Measurements from ENCODE around the gene HOXC10.

Gene HOXC10

DNA sequence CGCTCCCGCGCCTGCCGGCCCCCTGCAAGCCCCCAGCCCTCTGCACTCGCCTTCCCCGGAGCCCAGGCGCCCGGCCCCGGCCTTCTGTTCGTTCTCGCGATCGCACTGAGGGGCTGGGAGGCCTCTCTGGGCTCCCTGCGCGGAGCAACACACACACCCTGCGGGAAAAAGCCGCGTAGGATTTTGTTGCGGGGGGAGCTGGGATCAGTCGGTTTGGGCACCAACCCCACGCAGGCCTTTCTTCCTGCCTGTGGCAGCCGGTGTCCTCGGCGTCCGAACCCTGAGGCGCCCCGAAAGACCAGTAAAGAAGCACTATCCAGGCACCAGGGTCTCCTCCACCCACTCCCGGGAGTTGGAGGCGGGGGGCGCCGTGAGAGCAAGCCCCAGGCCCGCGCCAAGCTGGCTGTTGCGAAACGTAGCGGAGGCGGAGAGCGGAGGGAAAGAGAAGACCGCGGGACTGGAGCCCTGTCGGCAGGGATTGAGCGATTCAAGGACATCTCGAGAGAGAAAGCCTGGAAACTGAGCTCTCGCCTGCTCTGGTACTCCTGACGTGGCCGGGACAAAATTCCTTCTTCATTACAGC is 46.0 kb downstream of the HOXC10 start:
- DNase-seq: no peak

DNA sequence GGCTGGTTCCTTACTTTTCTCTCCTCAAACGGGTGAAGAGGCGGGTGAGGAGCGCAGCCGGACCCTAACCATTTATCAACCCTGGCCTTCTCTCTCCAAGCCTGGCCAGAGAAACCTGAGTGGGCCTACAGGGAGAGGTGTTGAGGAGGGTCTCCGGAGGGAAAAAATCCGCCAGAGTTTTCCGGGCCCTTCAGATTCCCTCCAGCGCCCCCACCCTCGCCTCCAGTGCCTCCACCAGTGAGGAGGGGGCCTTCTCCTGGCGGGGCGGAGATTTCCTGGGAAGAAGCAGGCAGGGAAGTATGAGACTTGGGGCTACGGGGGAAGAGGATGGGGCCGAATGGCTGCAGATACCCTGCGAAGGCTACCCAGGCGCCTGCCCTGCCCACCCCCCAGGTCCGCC is 46.5 kb downstream of the HOXC10 start:
- no peak for DNase-seq

DNA sequence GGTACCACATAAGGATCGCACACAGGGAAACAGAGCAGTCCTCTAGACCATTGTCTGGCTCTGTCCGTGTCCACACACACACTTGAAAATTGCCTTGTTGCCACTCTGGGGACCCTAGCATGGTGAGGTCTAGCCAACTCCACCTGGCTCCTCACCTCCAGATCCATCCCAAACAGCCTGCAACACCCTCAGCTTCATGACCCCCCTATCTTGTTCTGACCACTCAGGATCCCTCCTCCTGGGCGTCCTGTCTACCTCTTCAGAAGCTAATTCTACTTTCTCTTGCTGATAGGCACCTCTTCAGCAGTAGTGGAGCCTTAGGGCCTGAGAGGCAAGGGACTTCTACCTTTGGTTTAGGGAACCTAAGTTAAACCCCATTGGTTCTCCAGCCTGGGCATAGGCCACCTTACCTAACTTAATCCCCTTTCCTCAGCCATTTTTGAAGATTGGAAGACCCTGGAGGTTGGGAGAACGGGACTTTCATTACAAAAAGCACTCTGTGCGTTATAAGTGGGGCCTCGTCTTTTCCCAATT is 47.2 kb downstream of the HOXC10 start:
- DNase-seq: no peak

DNA sequence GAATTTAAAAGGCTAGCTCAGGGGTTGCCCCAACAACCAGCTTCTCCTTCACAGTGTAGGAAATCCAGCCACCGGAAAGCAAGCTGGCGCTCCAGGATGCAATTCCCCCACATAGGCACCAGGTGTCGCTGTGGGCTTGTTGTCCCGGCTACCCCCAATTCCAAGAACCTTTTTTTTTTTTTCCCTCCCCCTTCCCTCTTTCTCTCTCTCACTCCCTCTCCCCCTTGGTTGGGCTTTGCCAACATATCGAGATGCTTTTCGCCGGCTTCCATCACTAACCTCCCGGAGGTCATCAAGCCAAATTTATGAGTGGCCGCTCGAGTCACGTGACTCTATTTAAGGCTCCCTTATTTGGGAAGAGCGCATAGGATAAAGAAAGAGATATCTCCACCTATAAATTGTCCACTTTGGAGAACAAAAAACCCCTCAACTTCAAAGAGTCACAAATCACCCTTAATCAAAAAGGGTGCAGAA is 47.7 kb downstream of the HOXC10 start, which contains the start of gene HOXC5:
HOXC5 (plus strand) TSS at position 424 of the 474 bp plus-strand sequence. CDS start 73 bp downstream, outside the sequence.
- DNase-seq: peak; percentile 79

DNA sequence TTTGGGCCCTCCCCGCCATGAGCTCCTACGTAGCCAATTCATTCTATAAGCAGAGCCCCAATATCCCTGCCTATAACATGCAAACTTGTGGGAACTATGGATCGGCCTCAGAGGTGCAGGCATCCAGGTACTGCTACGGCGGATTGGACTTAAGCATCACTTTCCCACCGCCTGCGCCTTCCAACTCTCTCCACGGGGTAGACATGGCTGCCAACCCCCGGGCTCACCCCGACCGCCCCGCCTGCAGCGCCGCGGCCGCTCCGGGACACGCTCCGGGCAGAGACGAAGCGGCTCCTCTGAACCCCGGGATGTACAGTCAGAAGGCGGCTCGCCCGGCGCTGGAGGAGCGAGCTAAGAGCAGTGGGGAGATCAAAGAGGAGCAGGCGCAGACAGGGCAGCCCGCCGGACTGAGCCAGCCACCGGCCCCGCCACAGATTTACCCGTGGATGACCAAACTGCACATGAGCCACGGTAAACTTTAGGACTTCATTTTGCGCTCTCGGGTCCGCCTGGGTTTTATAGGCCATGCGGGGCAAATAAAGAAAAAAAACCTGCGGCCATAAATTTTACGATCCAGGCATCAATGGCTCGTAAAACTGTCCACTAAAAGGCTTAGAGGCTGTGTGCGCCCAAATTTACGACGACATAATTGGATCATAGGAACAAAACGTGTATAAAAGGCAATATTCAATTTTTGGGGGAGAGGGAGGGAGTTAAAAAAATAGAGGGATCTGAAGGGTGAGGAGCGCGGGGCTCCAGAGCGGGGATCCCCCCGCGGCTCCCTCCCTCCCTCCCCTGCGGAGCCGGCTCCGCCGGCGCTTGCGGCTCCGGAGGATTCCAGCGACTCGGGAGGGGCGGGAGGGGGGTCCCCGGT is 48.4 kb downstream of the HOXC10 start:
- peak; percentile 20 for DNase-seq

DNA sequence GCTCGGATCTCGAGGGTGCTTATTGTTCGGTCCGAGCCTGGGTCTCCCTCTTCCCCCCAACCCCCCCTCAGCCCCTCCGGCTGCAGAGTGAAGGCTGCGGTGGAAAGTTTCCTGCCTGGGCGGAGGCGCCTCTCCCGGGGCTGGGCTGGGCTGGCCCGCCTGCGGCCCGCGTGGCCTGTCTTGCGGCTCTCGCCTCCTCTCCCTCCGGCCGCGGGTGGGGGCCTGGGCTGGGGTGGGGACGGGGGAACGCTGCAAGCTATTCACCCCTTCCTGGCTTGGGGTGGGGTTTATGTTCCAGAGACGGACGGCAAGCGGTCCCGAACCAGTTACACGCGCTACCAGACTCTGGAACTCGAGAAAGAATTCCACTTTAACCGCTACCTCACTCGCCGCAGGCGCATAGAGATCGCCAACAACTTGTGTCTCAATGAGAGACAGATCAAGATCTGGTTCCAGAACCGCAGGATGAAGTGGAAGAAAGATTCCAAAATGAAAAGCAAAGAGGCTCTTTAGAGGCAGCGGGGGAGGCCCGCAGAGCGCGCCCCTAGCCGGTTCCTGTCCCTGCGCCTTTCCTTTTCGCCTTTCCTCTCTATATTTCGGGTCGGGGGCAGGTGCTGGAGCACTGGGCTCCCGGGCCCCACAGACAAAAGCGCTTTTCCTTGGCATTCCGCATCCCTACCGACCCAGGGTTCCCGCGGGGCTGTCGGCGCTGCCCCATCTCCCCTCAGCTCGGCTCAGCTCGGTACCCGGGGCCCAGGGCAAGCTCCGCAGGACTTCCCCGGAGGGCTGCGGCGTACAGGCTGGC is 49.2 kb downstream of the HOXC10 start:
- no peak for DNase-seq

DNA sequence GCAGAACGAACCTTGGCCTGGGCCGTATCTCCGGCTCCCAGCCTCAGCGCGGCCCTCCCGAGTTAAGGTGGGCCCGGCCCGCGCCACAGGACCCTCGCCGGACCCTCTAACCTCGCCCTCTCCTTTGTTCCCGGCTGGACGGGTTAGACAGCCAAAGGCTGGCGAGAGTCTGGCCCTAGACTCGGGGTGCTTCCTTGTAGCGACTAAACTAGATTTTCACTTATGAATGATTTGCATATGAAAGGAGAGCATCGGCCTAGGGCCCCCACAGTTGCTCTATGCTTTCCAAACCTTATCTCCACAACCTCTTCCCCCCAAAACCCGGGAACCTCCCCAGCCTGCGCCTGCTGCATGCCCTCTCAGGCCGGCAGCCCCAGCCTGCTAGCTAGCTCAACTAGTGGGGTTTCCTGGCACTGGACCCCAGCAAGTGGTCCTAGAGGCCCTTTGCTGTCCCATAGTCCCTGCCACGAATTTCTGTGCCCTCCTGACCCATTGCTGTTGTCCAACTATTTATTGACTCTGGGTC is 49.9 kb downstream of the HOXC10 start:
- no peak for DNase-seq

DNA sequence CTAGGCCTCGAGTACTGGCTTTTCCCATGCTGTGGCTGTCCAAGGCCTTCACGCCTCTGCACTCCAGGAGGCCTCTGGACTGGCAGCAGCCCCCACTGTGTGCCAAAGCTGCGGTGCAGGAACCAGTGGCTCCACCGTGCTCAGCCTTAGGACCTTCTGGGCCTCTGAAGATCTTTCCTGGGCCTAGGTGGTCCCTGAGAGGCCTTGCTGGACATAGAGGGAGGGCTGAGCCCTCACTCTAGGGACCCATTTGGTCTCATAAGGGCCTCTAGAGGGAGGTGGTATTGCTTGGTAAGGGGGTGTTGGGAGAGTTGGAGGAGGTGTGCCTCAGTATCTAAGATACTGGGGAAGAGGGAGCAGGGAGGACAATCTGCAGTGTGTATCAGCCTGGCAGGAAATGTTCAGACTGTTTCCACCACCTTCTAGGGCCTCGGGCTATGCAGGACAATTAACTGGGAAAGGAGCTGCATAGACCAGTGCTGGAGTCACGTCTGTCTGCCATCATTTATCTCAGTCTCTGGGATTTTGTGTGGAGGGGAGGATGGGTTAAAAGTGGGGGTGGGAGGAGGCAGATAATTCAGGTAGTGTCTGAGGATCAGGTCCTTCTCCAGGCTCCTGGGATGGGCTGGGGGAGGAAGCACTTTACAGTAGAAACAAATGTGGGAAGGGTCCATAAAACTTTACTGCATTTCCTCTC is 50.8 kb downstream of the HOXC10 start:
- DNase-seq: no peak

DNA sequence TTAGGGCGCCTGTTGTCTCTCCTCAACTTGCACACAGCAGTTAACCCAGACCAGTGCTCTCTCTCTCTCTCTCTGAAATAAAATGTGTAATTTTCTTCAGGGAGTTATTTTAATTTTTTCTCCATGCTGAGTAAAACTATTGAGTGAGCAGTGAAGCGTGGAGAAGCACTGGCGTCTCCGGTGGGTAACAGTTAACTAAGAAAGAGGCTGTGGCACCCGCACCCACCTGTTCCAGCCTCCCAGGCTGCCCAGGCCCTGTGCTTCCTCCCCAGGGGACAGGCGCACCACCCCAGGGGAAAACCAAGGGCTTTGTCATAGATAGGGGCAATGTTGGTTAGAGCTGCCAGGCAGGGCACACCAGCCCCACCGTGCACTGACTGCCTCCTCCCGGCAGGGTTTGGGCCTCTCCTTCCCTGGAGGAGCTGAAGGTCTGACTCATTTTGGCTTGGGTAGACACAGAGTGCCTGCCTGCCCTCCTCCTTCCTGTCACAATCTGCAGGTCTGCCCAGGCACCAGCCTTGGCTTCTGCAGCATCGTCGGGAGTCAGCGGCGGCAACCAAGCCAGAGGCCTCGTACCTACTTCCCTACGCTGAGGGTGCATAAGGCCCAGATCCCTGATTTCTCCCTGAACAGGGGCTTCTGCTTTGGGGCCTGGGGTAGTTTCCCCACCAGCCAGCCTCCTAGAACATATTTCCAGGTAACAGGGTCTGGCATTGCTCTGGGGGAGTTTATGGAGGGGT is 51.8 kb downstream of the HOXC10 start:
- DNase-seq: peak; percentile 51

DNA sequence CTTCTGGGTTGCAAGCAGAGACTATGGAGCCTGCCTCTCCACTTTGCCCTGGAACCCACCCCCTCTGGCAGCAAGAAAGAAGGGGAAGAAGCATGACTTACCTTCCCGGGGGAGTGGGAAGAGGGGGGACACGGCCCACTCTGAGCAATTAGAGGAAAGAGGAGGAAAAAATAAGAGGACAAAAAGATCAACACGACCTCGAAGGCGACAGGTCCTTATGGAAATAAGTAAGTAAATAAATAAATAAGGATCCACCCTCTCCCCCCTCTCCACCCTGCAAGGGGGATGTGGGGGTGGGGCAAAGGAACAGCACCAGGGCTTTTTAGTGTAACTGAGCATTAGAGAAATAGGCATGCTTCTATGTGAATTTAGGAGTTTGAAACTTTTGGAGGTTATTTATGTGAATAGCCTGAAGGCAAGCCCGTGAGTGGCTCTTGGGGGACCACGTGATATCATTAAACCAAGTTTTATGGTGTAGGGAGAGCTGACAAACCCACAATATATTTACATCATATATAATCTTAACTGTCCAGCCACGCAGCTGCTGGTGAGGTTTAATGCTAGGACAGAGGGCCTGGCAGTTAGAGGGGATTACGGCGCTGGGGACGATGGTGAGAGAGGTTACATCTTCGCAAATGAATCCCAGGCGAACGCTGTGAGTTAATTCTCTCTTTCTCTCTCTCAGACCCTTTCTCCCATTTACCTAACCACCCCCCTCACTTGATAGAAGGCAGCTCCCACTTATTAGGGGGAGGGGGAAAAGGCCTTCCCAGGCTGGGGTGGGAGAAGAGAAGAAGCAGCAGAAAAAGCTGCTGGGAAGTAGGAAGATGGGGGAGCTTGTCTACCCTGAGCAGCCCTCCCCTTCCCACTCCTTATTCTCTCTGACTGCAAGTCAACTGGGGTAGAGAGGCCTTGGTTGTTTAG is 52.7 kb downstream of the HOXC10 start:
- no peak for DNase-seq

DNA sequence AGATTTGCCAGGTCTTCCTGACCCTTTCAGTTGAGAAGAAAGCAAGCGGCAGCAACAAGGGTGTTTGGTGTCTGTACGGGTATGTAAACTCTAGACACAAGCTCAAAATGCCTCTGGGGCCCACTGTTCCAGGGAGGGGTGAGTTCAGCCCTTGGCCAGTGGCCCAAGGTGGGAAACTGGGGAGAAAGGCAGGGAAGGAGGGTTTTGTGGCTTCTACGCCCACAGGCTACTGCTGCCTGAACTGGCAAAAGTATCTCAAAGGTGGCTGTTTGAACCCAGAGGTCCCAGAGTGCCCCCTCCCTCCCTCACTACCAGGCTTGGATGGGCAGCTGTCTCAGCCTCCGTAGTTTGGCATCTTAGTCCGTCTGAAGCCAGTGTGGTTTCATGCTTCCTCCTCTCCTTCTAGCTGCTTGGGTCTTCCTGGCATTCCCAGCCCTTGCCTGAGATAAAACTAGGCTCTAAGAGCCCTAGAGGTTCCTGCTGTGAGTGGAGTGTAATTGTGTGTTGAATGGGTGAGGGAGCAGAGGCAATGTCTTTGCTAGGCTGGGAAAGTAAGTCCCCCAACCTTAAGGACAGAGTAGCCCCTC is 53.4 kb downstream of the HOXC10 start:
- DNase-seq: no peak

DNA sequence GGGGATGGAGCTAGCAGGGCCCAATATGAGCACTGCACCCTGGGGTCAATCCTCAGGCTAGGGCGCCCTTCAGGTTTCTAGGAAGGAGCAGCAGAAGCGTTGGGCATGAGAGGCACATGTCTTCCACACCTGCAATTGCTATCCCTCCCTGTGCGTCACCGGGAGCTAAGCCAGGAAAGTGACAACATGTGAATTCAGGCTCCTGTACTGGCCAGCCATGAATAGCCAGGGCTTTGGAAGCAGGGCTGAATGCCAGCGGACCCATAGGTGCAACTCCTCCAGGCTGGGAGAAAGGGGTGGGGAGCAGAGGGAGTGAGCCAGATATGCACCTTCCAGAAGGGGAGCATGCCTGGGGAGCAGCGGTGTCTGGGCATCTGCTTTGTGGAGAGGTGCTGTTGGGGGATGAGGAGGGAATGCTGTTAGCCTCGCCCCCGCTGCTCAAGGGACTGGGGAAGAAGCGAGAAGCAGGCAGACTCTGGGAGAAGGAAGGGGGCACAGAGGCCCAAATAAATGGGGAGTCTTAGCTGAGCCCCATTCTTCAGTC is 54.0 kb downstream of the HOXC10 start:
- no peak for DNase-seq

DNA sequence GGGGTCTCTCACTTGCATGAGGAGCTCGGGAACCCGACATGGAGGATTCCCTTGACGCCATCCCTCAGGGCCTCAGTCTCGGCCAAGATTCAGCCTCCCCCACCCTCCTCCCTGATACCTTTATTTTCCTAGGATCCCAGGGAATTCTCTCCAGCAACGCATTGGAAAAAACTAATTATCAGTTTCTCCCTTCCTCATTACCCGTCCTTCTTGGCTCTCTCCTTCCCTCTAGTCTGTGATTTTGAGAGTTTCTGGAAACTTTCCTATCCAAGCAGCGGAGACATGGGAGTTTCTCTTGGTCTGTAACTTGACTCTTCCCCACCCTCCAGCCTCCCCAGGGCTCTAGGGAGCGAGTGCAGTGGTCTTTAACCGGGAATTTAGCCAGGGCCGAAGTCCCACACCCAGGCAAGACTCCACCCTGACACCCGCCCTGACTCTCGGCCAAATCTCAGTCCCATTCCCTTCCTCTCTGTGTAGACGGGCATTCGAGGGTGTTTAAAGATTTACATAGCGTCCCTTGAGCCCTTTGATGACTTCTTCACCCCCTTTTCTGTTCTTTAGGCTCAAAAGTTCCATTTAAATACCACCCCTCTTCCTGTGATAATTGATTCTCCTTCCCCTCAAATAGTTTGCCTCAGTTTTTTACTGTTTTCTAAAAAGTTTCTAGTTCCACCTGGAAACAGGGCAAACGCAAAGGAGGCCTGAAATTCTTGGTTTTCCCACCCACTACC is 54.6 kb downstream of the HOXC10 start:
- DNase-seq: no peak

All from NCI-H1105 (cell line).